IMR-90 (cell line): Measurements from ENCODE around the gene GOSR1. TPM values are rescaled to one million over a fixed set of nuclear protein-coding genes. Genes with fewer than 3 reads are reported as not detected.

Experiments
- ATAC-seq: fragments of 200-7000 bp; cut with Tn5 transposase; 2 replicates; pipeline ENCODE4 v1.9.1; 2020; ENCODE audit warnings: low read depth, mild to moderate bottlenecking, moderate library complexity
- BruUV-seq: library from RNA; stranded (reverse); fragments of 400-500 nt; replicated peaks from 2 replicates; lab custom pipeline; 2021; lab: Mats Ljungman, UMichigan
- CTCF ChIA-PET: fragments of 300-600 bp; formaldehyde crosslinking; extraction: SDS; loops from one replicate; lab custom pipeline; 2021; ENCODE audit warnings: antibody characterized with exemption; lab: Yijun Ruan, JAX
- POLR2A ChIA-PET: fragments of 300-600 bp; sonication (Branson Sonifier 250); formaldehyde crosslinking; loops from one replicate; lab custom pipeline; 2022; ENCODE audit warnings: antibody characterized with exemption; ENCODE audit not compliant: unreplicated experiment; lab: Charles Lee
- DNase-seq: peaks from one replicate; pipeline ENCODE4 v3.0.0; 2013
- H2AFZ ChIP-seq: replicated peaks from 2 replicates; pipeline ENCODE3; 2013; ENCODE audit warnings: low read length, mild to moderate bottlenecking; ENCODE audit not compliant: poor library complexity
- H2AK5ac ChIP-seq: 2 replicates; pipeline ENCODE4 v1.6.1; 2013; ENCODE audit warnings: low read depth, low read length, inconsistent platforms
- H2AK9ac ChIP-seq: replicated peaks from 2 replicates; pipeline ENCODE3; 2013; ENCODE audit warnings: mild to moderate bottlenecking, low read depth, low read length, moderate library complexity; ENCODE audit not compliant: poor library complexity
- H2BK120ac ChIP-seq: 2 replicates; pipeline ENCODE4 v1.6.1; 2013; ENCODE audit warnings: low read depth, low read length, inconsistent platforms
- H2BK15ac ChIP-seq: 3 replicates; pipeline ENCODE4 v1.6.1; 2013; ENCODE audit warnings: low read depth, low read length, inconsistent platforms
- H2BK20ac ChIP-seq: 2 replicates; pipeline ENCODE4 v1.6.1; 2013; ENCODE audit warnings: low read depth, mild to moderate bottlenecking, inconsistent platforms, low read length, moderate library complexity
- H2BK5ac ChIP-seq: 2 replicates; pipeline ENCODE4 v1.6.1; 2013; ENCODE audit warnings: mild to moderate bottlenecking, low read depth, low read length, inconsistent platforms; ENCODE audit not compliant: poor library complexity, severe bottlenecking
- H3K14ac ChIP-seq: replicated peaks from 2 replicates; pipeline ENCODE4 v1.6.1; 2013; ENCODE audit warnings: low read depth, low read length, inconsistent platforms
- H3K18ac ChIP-seq: 2 replicates; pipeline ENCODE4 v1.6.1; 2013; ENCODE audit warnings: low read depth, low read length, control low read depth
- H3K23ac ChIP-seq: 2 replicates; pipeline ENCODE4 v1.6.1; 2013; ENCODE audit warnings: low read depth, low read length, inconsistent platforms
- H3K27ac ChIP-seq: 2 replicates; pipeline ENCODE4 v1.5.1; 2013; ENCODE audit warnings: mild to moderate bottlenecking, control low read depth, low read length; ENCODE audit not compliant: insufficient read depth
- H3K27me3 ChIP-seq: 2 replicates; pipeline ENCODE4 v1.6.1; 2013; ENCODE audit warnings: low read length; ENCODE audit not compliant: control insufficient read depth, insufficient read depth
- H3K36me3 ChIP-seq: 2 replicates; pipeline ENCODE4 v1.6.1; 2013; ENCODE audit warnings: low read length, mixed read lengths; ENCODE audit not compliant: control insufficient read depth, insufficient read depth
- H3K4ac ChIP-seq: 2 replicates; pipeline ENCODE4 v1.6.1; 2013; ENCODE audit warnings: low read depth, low read length, inconsistent platforms
- H3K4me1 ChIP-seq: 2 replicates; pipeline ENCODE4 v1.6.1; 2013; ENCODE audit warnings: low read length, mixed read lengths; ENCODE audit not compliant: control insufficient read depth, insufficient read depth
- H3K4me2 ChIP-seq: 2 replicates; pipeline ENCODE4 v1.6.1; 2013; ENCODE audit warnings: low read depth, mild to moderate bottlenecking, control low read depth, low read length, moderate library complexity
- H3K4me3 ChIP-seq: 2 replicates; pipeline ENCODE4 v1.5.1; 2013; ENCODE audit warnings: low read depth, mild to moderate bottlenecking, control low read depth, low read length, moderate library complexity; ENCODE audit not compliant: insufficient read depth
- H3K56ac ChIP-seq: 2 replicates; pipeline ENCODE4 v1.6.1; 2013; ENCODE audit warnings: low read length, inconsistent platforms; ENCODE audit not compliant: insufficient read depth; ENCODE audit errors: extremely low read depth
- H3K79me1 ChIP-seq, 2 experiments: 2 replicates each; pipeline ENCODE4 v1.6.1; 2013; ENCODE audit warnings: low read length in 2 of 2, inconsistent platforms in 1 of 2, low read depth in 1 of 2
- H3K9ac ChIP-seq: 2 replicates; pipeline ENCODE4 v1.6.1; 2013; ENCODE audit warnings: low read depth, low read length, control low read depth
- H3K9me1 ChIP-seq: 2 replicates; pipeline ENCODE4 v1.6.1; 2013; ENCODE audit warnings: low read length, inconsistent platforms; ENCODE audit not compliant: insufficient read depth
- H3K9me3 ChIP-seq: 2 replicates; pipeline ENCODE4 v1.6.1; 2013; ENCODE audit warnings: low read length; ENCODE audit not compliant: control insufficient read depth, insufficient read depth
- H4K20me1 ChIP-seq: 2 replicates; pipeline ENCODE4 v1.6.1; 2013; ENCODE audit warnings: low read length, inconsistent platforms; ENCODE audit not compliant: insufficient read depth
- H4K5ac ChIP-seq: 2 replicates; pipeline ENCODE4 v1.6.1; 2013; ENCODE audit warnings: mild to moderate bottlenecking, low read depth, low read length, control low read depth
- H4K8ac ChIP-seq, 2 experiments: 2 replicates each; pipeline ENCODE4 v1.6.1; 2013; ENCODE audit warnings: low read depth in 2 of 2, low read length in 2 of 2, control low read depth in 1 of 2, inconsistent platforms in 1 of 2
- H4K91ac ChIP-seq: 2 replicates; pipeline ENCODE4 v1.6.1; 2013; ENCODE audit warnings: low read depth, low read length, inconsistent platforms; ENCODE audit not compliant: insufficient read depth
- BHLHE40 ChIP-seq: fragments of 150-350 bp; IDR thresholded peaks from 2 replicates; pipeline ENCODE4 v1.6.1; 2016; ENCODE audit warnings: mild to moderate bottlenecking, low read depth, low read length
- CEBPB ChIP-seq: IDR thresholded peaks from 2 replicates; pipeline ENCODE4 v1.6.1; 2012; ENCODE audit warnings: low read depth, low read length, improper control_type of control experiment
- CHD1 ChIP-seq: IDR thresholded peaks from 2 replicates; pipeline ENCODE4 v1.6.1; 2012; ENCODE audit warnings: low read depth, low read length, improper control_type of control experiment
- CTCF ChIP-seq: conservative IDR thresholded peaks from 2 replicates; pipeline ENCODE4 v1.5.1; 2012; ENCODE audit warnings: mild to moderate bottlenecking, low read depth, low read length, improper control_type of control experiment
- ELK1 ChIP-seq: fragments of 150-350 bp; IDR thresholded peaks from 2 replicates; pipeline ENCODE4 v1.6.1; 2016; ENCODE audit warnings: low read depth, mild to moderate bottlenecking, low read length, moderate library complexity, borderline replicate concordance
- FOS ChIP-seq: fragments of 150-350 bp; IDR thresholded peaks from 2 replicates; pipeline ENCODE4 v1.6.1; 2016; ENCODE audit warnings: low read depth, low read length
- MAFK ChIP-seq: IDR thresholded peaks from 2 replicates; pipeline ENCODE4 v1.6.1; 2012; ENCODE audit warnings: low read depth, low read length, improper control_type of control experiment
- MAZ ChIP-seq: IDR thresholded peaks from 2 replicates; pipeline ENCODE4 v1.6.1; 2012; ENCODE audit warnings: low read depth, mild to moderate bottlenecking, low read length, improper control_type of control experiment, moderate library complexity, borderline replicate concordance
- MXI1 ChIP-seq: IDR thresholded peaks from 2 replicates; pipeline ENCODE4 v1.6.1; 2012; ENCODE audit warnings: low read depth, mild to moderate bottlenecking, low read length, moderate library complexity, borderline replicate concordance
- NFE2L2 ChIP-seq: fragments of 150-350 bp; IDR thresholded peaks from 2 replicates; pipeline ENCODE4 v1.6.1; 2016; ENCODE audit warnings: low read depth, mild to moderate bottlenecking, low read length
- POLR2A ChIP-seq: IDR thresholded peaks from 2 replicates; pipeline ENCODE4 v1.6.1; 2012; ENCODE audit warnings: mild to moderate bottlenecking, low read depth, low read length
- RAD21 ChIP-seq: IDR thresholded peaks from 2 replicates; pipeline ENCODE4 v1.6.1; 2012; ENCODE audit warnings: low read length, improper control_type of control experiment
- RCOR1 ChIP-seq: IDR thresholded peaks from 2 replicates; pipeline ENCODE4 v1.6.1; 2012; ENCODE audit warnings: mild to moderate bottlenecking, low read length, improper control_type of control experiment; ENCODE audit not compliant: insufficient replicate concordance
- RFX5 ChIP-seq: IDR thresholded peaks from 2 replicates; pipeline ENCODE4 v1.8.0; 2012; ENCODE audit warnings: low read depth, mild to moderate bottlenecking, low read length, moderate library complexity
- SMC3 ChIP-seq: fragments of 150-350 bp; IDR thresholded peaks from 2 replicates; pipeline ENCODE4 v1.6.1; 2016; ENCODE audit warnings: low read depth, mild to moderate bottlenecking, antibody characterized with exemption, low read length, moderate library complexity
- WGBS, 2 experiments: methylation state at CpG; one replicate each; pipeline versions ENCODE4 v1.1.5 to v1.1.7; 2013; ENCODE audit warnings: missing lambda C conversion rate in 2 of 2; ENCODE audit not compliant: insufficient read length in 1 of 2; ENCODE audit errors: extremely low coverage in 2 of 2; 5-methylcytosine and 5-hydroxymethylcytosine counted together
- dilution Hi-C: fragments of 300-500 bp; cut with HindIII; formaldehyde crosslinking; loops from one replicate; pipeline ENCODE4 v1.14.3; 2018; ENCODE audit warnings: low sequenced_read_pairs; ENCODE audit not compliant: unreplicated experiment
- in situ Hi-C: fragments of 300-500 bp; cut with MboI; formaldehyde crosslinking; loops from 3 replicates; pipeline ENCODE4 v1.14.3; 2019; ENCODE audit warnings: low sequenced_read_pairs, inconsistent platforms, mixed read lengths
- intact Hi-C: fragments of 100-400 bp; cut with micrococcal nuclease; formaldehyde crosslinking; loops from 2 replicates; pipeline ENCODE4 v1.10.0; 2022
- polyA plus RNA-seq, 3 experiments: library from polyadenylated mRNA; depleted of rRNA; stranded (reverse); fragments of >200 nt; gene quantifications; 2 replicates each; pipeline ENCODE4 v1.2.3, GENCODE V29; 2012; ENCODE audit warnings: low replicate concordance in 1 of 3
- total RNA-seq: library from RNA; depleted of rRNA; stranded (reverse); fragments of >200 nt; gene quantifications from 2 replicates; pipeline ENCODE4 v1.2.3, GENCODE V29; 2012
- TF ChIP-seq, protein P1 (sequence below): fragments of 150-350 bp; IDR thresholded peaks from 2 replicates; pipeline ENCODE4 v1.6.1; 2017; ENCODE audit warnings: mild to moderate bottlenecking, antibody characterized with exemption, low read length, low read depth

Gene GOSR1
- total and polyA plus RNA-seq, 2 of the 4 experiments (the other 2 are of a cell fraction) = 21.2 to 47.5 TPM

- intact Hi-C loops (no loop called here), in situ Hi-C loops (no loop called here)
- no peak overlapping the region for H4K91ac ChIP-seq
Observed at GRCh38 chr17:30570596-30571265, 93.5 kb downstream of the GOSR1 start.

More at GRCh38 chr17:30570596-30571265, 93.5 kb downstream of the GOSR1 start:
- H3K4me3 ChIP-seq = no peak overlapping the region
- no peaks in the 10 kb centered on the region for H3K36me3 ChIP-seq
- no peak overlapping the region for H3K4me2 ChIP-seq
- no peak overlapping the region for H3K14ac ChIP-seq
- H3K4ac ChIP-seq = no peak overlapping the region
- H2BK15ac ChIP-seq = no peak overlapping the region
- no peak overlapping the region for H3K27ac ChIP-seq
- H3K4me1 ChIP-seq = no peaks in the 10 kb centered on the region
- no peak overlapping the region for H4K5ac ChIP-seq
- no peak overlapping the region for H3K56ac ChIP-seq
- no peak overlapping the region for H2AK9ac ChIP-seq
- H3K27me3 ChIP-seq = peaks cover 45% of the 10 kb centered on the region
- no peak overlapping the region for H2BK120ac ChIP-seq
- no peaks in the 10 kb centered on the region for H3K79me1 ChIP-seq
- H4K8ac ChIP-seq = no peak overlapping the region
- no TSS peak for BruUV-seq
- H3K23ac ChIP-seq = no peak overlapping the region
- H3K9me3 ChIP-seq = no peaks in the 10 kb centered on the region
- no peak overlapping the region for H3K9ac ChIP-seq
- no peak overlapping the region for H2AK5ac ChIP-seq
- H2AFZ ChIP-seq = no peak overlapping the region
- CTCF ChIA-PET = no interaction called here
- WGBS, 2 experiments = no CpG with 5 or more reads among the region's 9 CpGs
- TF ChIP-seq RFX5 = no peak
- TF ChIP-seq MXI1 = no peak
- TF ChIP-seq, protein P1, sequence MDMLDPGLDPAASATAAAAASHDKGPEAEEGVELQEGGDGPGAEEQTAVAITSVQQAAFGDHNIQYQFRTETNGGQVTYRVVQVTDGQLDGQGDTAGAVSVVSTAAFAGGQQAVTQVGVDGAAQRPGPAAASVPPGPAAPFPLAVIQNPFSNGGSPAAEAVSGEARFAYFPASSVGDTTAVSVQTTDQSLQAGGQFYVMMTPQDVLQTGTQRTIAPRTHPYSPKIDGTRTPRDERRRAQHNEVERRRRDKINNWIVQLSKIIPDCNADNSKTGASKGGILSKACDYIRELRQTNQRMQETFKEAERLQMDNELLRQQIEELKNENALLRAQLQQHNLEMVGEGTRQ = no peak
- TF ChIP-seq BHLHE40 = no peak
- TF ChIP-seq POLR2A = no peak
- TF ChIP-seq MAZ = no peak
- no peak for TF ChIP-seq MAFK
- no peak for TF ChIP-seq ELK1
- TF ChIP-seq NFE2L2 = no peak
- TF ChIP-seq CEBPB = no peak
- no peak for TF ChIP-seq RAD21
- no peak for TF ChIP-seq FOS
- no peak for TF ChIP-seq SMC3
- TF ChIP-seq CHD1 = no peak
- TF ChIP-seq RCOR1 = no peak
- TF ChIP-seq CTCF = no peak
- H3K9me1 ChIP-seq = no peaks in the 10 kb centered on the region
- H2BK20ac ChIP-seq = no peak overlapping the region
- POLR2A ChIA-PET = no interaction called here
- H3K18ac ChIP-seq = no peak overlapping the region
- dilution Hi-C loops = no loop called here
- H2BK5ac ChIP-seq = no peak overlapping the region
- no peaks in the 10 kb centered on the region for H4K20me1 ChIP-seq
- no peak for DNase-seq
- no peak for ATAC-seq
